ENCODE measurements around the gene EQTN. TPM values are rescaled to one million over a fixed set of nuclear protein-coding genes. Genes with fewer than 3 reads are reported as not detected.
"Not testable (repeated sequence)": the region's sequence is repeated elsewhere in the genome, so short reads cannot be mapped to it uniquely, and the experiment has no call there.

Gene EQTN
- total RNA-seq, 1 donor from 2014 or later = not detected

GRCh38 chr9:27248702-27249101 lies 48.2 kb downstream of the EQTN start:
- peaks cover 1% of the 10 kb centered on the region for H3K36me3 Mint-ChIP-seq (ENCODE audit: low read depth)
- H3K27ac Mint-ChIP-seq (ENCODE audit: unreplicated experiment) = peak overlapping the region; percentile 5
- H3K4me1 Mint-ChIP-seq (ENCODE audit: low read depth) = peaks cover 14% of the 10 kb centered on the region
- peaks cover 4% of the 10 kb centered on the region for H3K9me3 Mint-ChIP-seq (ENCODE audit: low read depth)
- DNase-seq (ENCODE audit: low spot score) = no peak
- peaks cover 2% of the 10 kb centered on the region for H3K27me3 Mint-ChIP-seq (ENCODE audit: low read depth)
- H3K4me3 Mint-ChIP-seq (ENCODE audit: unreplicated experiment) = no peak overlapping the region
- TF ChIP-seq CTCF (IDR thresholded peaks at IDR 0.05) = no peak

DNA sequence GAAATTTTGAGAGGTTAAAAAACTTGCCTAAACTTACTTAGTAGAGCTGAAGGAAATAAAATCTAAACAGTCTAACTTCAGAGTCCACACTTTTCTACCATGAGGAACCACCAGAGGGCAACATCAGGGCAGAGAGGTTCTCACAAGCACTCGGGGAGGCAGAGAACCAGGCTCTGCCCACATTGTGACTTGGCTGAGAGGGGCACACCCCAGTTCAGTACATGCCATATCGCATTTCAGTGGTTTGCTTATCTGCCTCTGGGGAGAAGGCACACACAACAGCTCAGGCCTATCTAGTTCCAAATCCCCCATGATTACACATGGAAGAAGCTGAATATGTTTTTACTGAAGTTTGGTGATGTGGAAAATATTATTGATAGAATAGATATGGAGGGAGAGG lies 49.2 kb downstream of the EQTN start:
- H3K36me3 Mint-ChIP-seq (ENCODE audit: low read depth) = peaks cover 1% of the 10 kb centered on the region
- H3K4me1 Mint-ChIP-seq (ENCODE audit: low read depth) = peaks cover 14% of the 10 kb centered on the region
- DNase-seq (ENCODE audit: low spot score) = no peak
- no peaks in the 10 kb centered on the region for H3K27me3 Mint-ChIP-seq (ENCODE audit: low read depth)
- TF ChIP-seq CTCF (IDR thresholded peaks at IDR 0.05) = peak; percentile 82
- no peak overlapping the region for H3K4me3 Mint-ChIP-seq (ENCODE audit: unreplicated experiment)
- peak overlapping the region; percentile 18 for H3K27ac Mint-ChIP-seq (ENCODE audit: unreplicated experiment)
- peaks cover 4% of the 10 kb centered on the region for H3K9me3 Mint-ChIP-seq (ENCODE audit: low read depth)

DNA sequence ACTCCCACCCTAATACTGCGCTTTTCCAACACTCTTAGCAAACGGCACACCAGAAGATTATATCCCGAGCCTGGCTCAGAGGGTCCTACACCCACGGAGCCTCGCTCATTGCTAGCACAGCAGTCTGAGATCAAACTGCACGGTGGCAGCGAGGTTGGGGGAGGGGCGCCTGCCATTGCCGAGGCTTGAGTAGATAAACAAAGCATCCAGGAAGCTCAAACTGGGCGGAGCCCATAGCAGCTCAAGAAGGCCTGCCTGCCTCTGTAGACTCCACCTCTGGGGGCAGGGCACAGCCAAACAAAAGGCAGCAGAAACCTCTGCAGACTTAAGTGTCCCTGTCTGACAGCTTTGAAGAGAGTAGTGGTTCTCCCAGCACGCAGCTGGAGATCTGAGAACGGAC lies 57.3 kb downstream of the EQTN start:
- Mint-ChIP-seq H3K9me3 (ENCODE audit: low read depth) (peaks cover 48% of the 10 kb centered on the region), H3K36me3 (ENCODE audit: low read depth) (peaks cover 22% of the 10 kb centered on the region)
- H3K27ac Mint-ChIP-seq (ENCODE audit: unreplicated experiment); H3K4me1 Mint-ChIP-seq (ENCODE audit: low read depth); H3K4me3 Mint-ChIP-seq (ENCODE audit: unreplicated experiment); DNase-seq (ENCODE audit: low spot score); H3K27me3 Mint-ChIP-seq (ENCODE audit: low read depth): not testable (repeated sequence)

Other genes with a start within 250 kb of the EQTN start
- gene TEK, start 187.9 kb downstream of the EQTN start, total RNA-seq = 0.89 to 2.8 TPM (median 2.7 TPM) in 3 replicates
- gene IFNK, start 227.1 kb upstream of the EQTN start, total RNA-seq = not detected in 3 replicates
- 2.4 to 3.8 TPM (median 3.7 TPM) in 3 replicates for gene MOB3B, start 232.7 kb upstream of the EQTN start, total RNA-seq

Measured in chondrocyte (in vitro differentiated cells).